ENCODE measurements around the gene PPP1R1B. TPM values are rescaled to one million over a fixed set of nuclear protein-coding genes. Genes with fewer than 3 reads are reported as not detected.
A peak's percentile ranks its signal among the peaks of the same experiment; 100 is the strongest.

Gene PPP1R1B
- total and polyA plus RNA-seq, 9 of the 15 experiments (the other 6 are each of a cell fraction or from before 2014, with no cell fraction given), result 0.07 to 0.18 (median 0.10) TPM; not detected in 4

GRCh38 chr17:39667262-39667944 is 40.7 kb downstream of the PPP1R1B start (continued):
- TF ChIP-seq MGA (IDR thresholded peaks at IDR 0.05) (no peak), ZNF282 (CRISPR knock-in tag; IDR thresholded peaks at IDR 0.05) (no peak), CREM (IDR thresholded peaks at IDR 0.05; ENCODE audit: low read depth) (peak; percentile 70; the same call in 1 of the 2 replicates), ZFP30 (CRISPR knock-in tag; IDR thresholded peaks at IDR 0.05; ENCODE audit: borderline replicate concordance) (no peak), NFYB (IDR thresholded peaks at IDR 0.05; ENCODE audit: extremely low read depth, insufficient read length) (no peak), ATF3 (IDR thresholded peaks at IDR 0.05) (no peak), ATF3 (CRISPR knock-in tag; conservative IDR thresholded peaks at IDR 0.05) (no peak), OTX1 (CRISPR knock-in tag; IDR thresholded peaks at IDR 0.05) (0 out of 2 replicates have a peak, but pooled peaks have one; percentile 6), BCOR (IDR thresholded peaks at IDR 0.05) (peak; percentile 35; the same call in 1 of the 2 replicates), MCM5 (IDR thresholded peaks at IDR 0.05; ENCODE audit: low read depth) (no peak), MYC (IDR thresholded peaks at IDR 0.05; ENCODE audit: low read depth, low read length) (peak; percentile 39; the same call in 1 of the 2 replicates), MYC (CRISPR knock-in tag; IDR thresholded peaks at IDR 0.05; ENCODE audit: borderline replicate concordance, low read depth) (no peak), ZNF449 (CRISPR knock-in tag; IDR thresholded peaks at IDR 0.05) (no peak)
